Measurements from ENCODE around the gene ATP7B.

The ATP7B gene

GRCh38 chr13:52002361-52002760, 8.9 kb downstream of the ATP7B start:
- no peaks in the 10 kb centered on the region for H3K9me3 ChIP-seq (ENCODE audit: insufficient read depth, low read length, severe bottlenecking)
- TF ChIP-seq CTCF (IDR thresholded peaks at IDR 0.05; ENCODE audit: borderline replicate concordance, extremely low read depth, low read length, poor library complexity, severe bottlenecking): no peak
- no peak for TF ChIP-seq EZH2 (IDR thresholded peaks at IDR 0.05; ENCODE audit: borderline replicate concordance, low read depth, low read length, severe bottlenecking)
- no peak overlapping the region for H3K4me2 ChIP-seq (ENCODE audit: insufficient read depth, low read length)
- ATAC-seq (ENCODE audit: insufficient read depth, low read depth) (no peak), DNase-seq (no peak)
- H4K20me1 ChIP-seq (ENCODE audit: insufficient read depth, low read length): no peaks in the 10 kb centered on the region
- H3K4me3 ChIP-seq (ENCODE audit: low read depth in 1 of 2, low read length in 2 of 2): no peak overlapping the region
- H3K79me2 ChIP-seq (ENCODE audit: insufficient read depth, low read length): no peaks in the 10 kb centered on the region
- H3K27ac ChIP-seq (ENCODE audit: low read length): no peak overlapping the region
- H3K4me1 ChIP-seq (ENCODE audit: insufficient read depth, low read length): no peaks in the 10 kb centered on the region
- H3K9ac ChIP-seq (ENCODE audit: low read depth, low read length): no peak overlapping the region
- H3K27me3 ChIP-seq (ENCODE audit: insufficient read depth, low read length, poor library complexity): peaks cover 7% of the 10 kb centered on the region
- no peak overlapping the region for H2AFZ ChIP-seq (ENCODE audit: low read depth, low read length)
- no peaks in the 10 kb centered on the region for H3K36me3 ChIP-seq (ENCODE audit: insufficient read depth, low read length)

DNA sequence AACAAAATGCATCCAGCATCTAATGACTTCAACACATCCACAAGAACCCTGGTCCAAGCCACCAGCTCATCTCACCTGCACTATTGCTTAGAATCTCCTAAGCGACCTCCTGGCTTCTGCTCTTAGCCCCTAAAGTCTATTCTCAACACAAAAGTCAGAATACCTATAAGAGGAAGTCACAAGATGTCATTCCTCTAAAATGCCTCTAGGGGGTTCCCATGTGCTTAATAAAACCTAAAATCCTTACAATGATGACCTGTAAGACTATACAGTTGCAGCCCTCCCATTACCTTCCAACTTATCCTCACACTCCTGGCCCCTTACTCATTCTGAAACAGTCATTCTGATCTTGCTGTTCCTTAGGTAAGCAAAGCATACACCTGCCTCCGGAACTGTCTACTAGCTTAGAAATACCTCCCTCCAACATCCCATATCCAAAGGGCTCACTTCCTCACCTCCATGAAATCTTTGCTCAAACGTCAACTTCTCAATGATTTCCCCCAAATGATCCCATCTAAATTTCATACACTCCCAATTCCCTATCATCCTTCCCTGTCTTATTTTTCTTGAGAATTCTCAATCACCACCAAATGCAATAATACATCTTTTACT, 10.0 kb downstream of the ATP7B start:
- no peaks in the 10 kb centered on the region for H3K79me2 ChIP-seq (ENCODE audit: insufficient read depth, low read length)

GRCh38 chr13:51999921-52000320, 11.3 kb downstream of the ATP7B start:
- no peaks in the 10 kb centered on the region for H3K4me1 ChIP-seq (ENCODE audit: insufficient read depth, low read length)
- H3K27me3 ChIP-seq (ENCODE audit: insufficient read depth, low read length, poor library complexity): peaks cover 14% of the 10 kb centered on the region
- no peak overlapping the region for H3K4me3 ChIP-seq (ENCODE audit: low read depth in 1 of 2, low read length in 2 of 2)
- no peak overlapping the region for H2AFZ ChIP-seq (ENCODE audit: low read depth, low read length)
- H3K27ac ChIP-seq (ENCODE audit: low read length): no peak overlapping the region
- H4K20me1 ChIP-seq (ENCODE audit: insufficient read depth, low read length): no peaks in the 10 kb centered on the region
- DNase-seq (no peak), ATAC-seq (ENCODE audit: insufficient read depth, low read depth) (no peak)
- no peaks in the 10 kb centered on the region for H3K9me3 ChIP-seq (ENCODE audit: insufficient read depth, low read length, severe bottlenecking)
- no peaks in the 10 kb centered on the region for H3K36me3 ChIP-seq (ENCODE audit: insufficient read depth, low read length)
- no peak overlapping the region for H3K4me2 ChIP-seq (ENCODE audit: insufficient read depth, low read length)
- H3K79me2 ChIP-seq (ENCODE audit: insufficient read depth, low read length): no peaks in the 10 kb centered on the region
- TF ChIP-seq CTCF (IDR thresholded peaks at IDR 0.05; ENCODE audit: borderline replicate concordance, extremely low read depth, low read length, poor library complexity, severe bottlenecking) (no peak), EZH2 (IDR thresholded peaks at IDR 0.05; ENCODE audit: borderline replicate concordance, low read depth, low read length, severe bottlenecking) (no peak)
- H3K9ac ChIP-seq (ENCODE audit: low read depth, low read length): no peak overlapping the region

More for the DNA sequence above, 10.0 kb downstream of the ATP7B start:
- DNase-seq: no peak
- H3K4me1 ChIP-seq (ENCODE audit: insufficient read depth, low read length): no peaks in the 10 kb centered on the region
- peaks cover 5% of the 10 kb centered on the region for H3K27me3 ChIP-seq (ENCODE audit: insufficient read depth, low read length, poor library complexity)
- no peaks in the 10 kb centered on the region for H3K36me3 ChIP-seq (ENCODE audit: insufficient read depth, low read length)
- H3K27ac ChIP-seq (ENCODE audit: low read length): no peak overlapping the region
- ATAC-seq (ENCODE audit: insufficient read depth, low read depth): peak; percentile 94
- H3K9me3 ChIP-seq (ENCODE audit: insufficient read depth, low read length, severe bottlenecking): no peaks in the 10 kb centered on the region
- no peak overlapping the region for H3K4me3 ChIP-seq (ENCODE audit: low read depth in 1 of 2, low read length in 2 of 2)
- no peak overlapping the region for H3K4me2 ChIP-seq (ENCODE audit: insufficient read depth, low read length)
- no peaks in the 10 kb centered on the region for H4K20me1 ChIP-seq (ENCODE audit: insufficient read depth, low read length)
- H2AFZ ChIP-seq (ENCODE audit: low read depth, low read length): no peak overlapping the region
- no peak overlapping the region for H3K9ac ChIP-seq (ENCODE audit: low read depth, low read length)
- TF ChIP-seq CTCF (IDR thresholded peaks at IDR 0.05; ENCODE audit: borderline replicate concordance, extremely low read depth, low read length, poor library complexity, severe bottlenecking) (peak; percentile 84), EZH2 (IDR thresholded peaks at IDR 0.05; ENCODE audit: borderline replicate concordance, low read depth, low read length, severe bottlenecking) (no peak)

All from DND-41 (cell line).